Fibroblast of pulmonary artery (primary cell): ENCODE data around the gene LIX1L.
A peak's percentile ranks its signal among the peaks of the same experiment; 100 is the strongest.

Experiments used
- DNase-seq: peaks from one replicate; pipeline ENCODE4 v3.0.0-alpha.2; 2010; ENCODE audit warnings: low read depth
- H3K4me3 ChIP-seq: replicated peaks from 2 replicates; pipeline ENCODE4 v1.5.1; 2011; ENCODE audit warnings: low read depth, mild to moderate bottlenecking, control low read depth, low read length, moderate library complexity
- TF ChIP-seq, protein P1 (sequence below): IDR thresholded peaks from 2 replicates; pipeline ENCODE4 v1.5.1; 2011; ENCODE audit warnings: mild to moderate bottlenecking, control low read depth, low read length, inconsistent platforms; ENCODE audit errors: missing control alignments

Gene LIX1L

DNA sequence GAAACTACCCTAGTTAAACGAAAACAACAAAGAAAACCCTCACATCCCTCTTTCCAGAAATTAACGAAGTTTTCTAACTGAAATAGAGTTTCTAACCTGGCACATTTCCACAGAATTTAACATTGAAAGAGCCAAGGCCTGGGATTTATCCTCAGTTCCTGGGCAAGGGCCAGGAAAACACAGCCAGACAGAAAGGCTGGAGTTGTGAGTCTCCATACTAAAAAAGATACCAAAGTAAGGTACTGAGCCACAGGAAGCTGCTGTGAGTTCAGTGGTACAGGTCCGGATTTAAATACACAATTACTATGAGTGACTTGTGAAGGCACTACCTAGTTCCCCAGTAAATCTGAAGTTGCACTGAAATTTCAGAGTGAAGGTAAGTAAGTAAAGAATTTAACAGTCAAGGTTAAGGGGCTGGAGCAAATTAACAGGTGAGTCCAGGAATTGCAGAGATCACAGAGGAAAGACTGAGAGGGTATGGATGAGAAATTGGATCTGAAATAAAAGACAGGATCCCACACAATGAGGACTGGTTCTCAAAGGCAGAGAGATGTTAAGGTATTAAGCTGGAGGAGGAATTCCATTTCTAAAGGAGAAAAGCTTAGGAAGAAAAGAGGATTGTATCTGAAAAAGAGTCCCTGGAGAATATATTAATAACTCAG lies 905 bp downstream of the LIX1L start:
- TF ChIP-seq, protein P1, sequence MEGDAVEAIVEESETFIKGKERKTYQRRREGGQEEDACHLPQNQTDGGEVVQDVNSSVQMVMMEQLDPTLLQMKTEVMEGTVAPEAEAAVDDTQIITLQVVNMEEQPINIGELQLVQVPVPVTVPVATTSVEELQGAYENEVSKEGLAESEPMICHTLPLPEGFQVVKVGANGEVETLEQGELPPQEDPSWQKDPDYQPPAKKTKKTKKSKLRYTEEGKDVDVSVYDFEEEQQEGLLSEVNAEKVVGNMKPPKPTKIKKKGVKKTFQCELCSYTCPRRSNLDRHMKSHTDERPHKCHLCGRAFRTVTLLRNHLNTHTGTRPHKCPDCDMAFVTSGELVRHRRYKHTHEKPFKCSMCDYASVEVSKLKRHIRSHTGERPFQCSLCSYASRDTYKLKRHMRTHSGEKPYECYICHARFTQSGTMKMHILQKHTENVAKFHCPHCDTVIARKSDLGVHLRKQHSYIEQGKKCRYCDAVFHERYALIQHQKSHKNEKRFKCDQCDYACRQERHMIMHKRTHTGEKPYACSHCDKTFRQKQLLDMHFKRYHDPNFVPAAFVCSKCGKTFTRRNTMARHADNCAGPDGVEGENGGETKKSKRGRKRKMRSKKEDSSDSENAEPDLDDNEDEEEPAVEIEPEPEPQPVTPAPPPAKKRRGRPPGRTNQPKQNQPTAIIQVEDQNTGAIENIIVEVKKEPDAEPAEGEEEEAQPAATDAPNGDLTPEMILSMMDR: no peak
- peak overlapping the region; percentile 70 for H3K4me3 ChIP-seq
- peak; percentile 71 for DNase-seq

GRCh38 chr1:145956361-145956760 lies 1.5 kb downstream of the LIX1L start:
- H3K4me3 ChIP-seq: peak overlapping the region; percentile 70
- TF ChIP-seq, protein P1: no peak
- DNase-seq: no peak

GRCh38 chr1:145955436-145955835 lies 2.4 kb downstream of the LIX1L start:
- TF ChIP-seq, protein P1: no peak
- peak overlapping the region; percentile 70 for H3K4me3 ChIP-seq
- no peak for DNase-seq

DNA sequence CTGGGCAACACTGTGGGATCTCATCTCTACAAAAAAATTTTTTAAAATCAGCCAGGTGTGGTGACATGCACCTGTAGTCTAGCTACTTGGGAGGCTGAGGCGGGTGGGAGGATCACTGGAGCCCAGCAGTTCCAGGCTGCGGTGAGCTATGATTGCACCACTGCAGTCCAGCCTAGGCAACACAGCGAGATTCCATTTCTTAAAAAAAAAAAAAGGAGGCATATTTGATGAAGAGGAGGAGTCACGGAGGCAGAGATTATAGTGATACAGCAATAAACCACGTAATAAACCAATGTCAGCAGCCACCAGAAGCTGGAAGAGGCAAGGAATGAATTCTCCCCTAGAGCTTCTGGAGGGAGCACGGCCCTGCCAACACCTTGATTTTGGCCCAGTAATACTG lies 4.0 kb downstream of the LIX1L start:
- DNase-seq: no peak
- TF ChIP-seq, protein P1: no peak

DNA sequence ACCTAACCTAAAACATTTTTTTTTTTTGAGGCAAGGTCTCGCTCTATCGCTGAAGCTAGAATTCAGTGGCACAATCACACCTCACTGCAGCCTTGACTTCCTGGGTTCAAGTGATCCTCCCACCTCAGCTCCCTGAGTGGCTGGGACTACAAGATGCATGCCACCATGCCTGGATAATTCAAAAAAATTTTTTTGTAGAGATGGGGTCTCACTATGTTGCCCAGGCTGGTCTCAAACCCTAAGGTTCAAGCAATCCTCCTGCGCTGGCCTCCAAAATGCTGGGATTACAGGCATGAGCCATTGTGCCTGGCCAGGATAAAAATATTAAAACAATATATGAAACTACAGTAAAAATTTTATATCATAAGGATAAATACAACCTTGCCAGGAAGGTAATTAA lies 4.9 kb downstream of the LIX1L start:
- no peak for DNase-seq
- H3K4me3 ChIP-seq: no peak overlapping the region
- TF ChIP-seq, protein P1: no peak

More for the DNA sequence above, 4.0 kb downstream of the LIX1L start:
- no peak overlapping the region for H3K4me3 ChIP-seq

- TF ChIP-seq, protein P1: no peak
- DNase-seq: no peak
- H3K4me3 ChIP-seq: no peak overlapping the region
Measured at GRCh38 chr1:145951526-145951925, 6.3 kb downstream of the LIX1L start.

GRCh38 chr1:145949219-145949618 lies 8.6 kb downstream of the LIX1L start:
- no peak for DNase-seq
- H3K4me3 ChIP-seq: no peak overlapping the region
- TF ChIP-seq, protein P1: no peak
